Loucy (cell line): ENCODE measurements around the gene DNAJA3.

Experiments
- H2AFZ ChIP-seq: fragments of 200-600 bp; sonication (generic); 2 replicates; pipeline ENCODE4 v1.6.0; 2016; ENCODE audit warnings: antibody characterized with exemption, mild to moderate bottlenecking, low read length, moderate library complexity
- H3F3A ChIP-seq: fragments of 200-600 bp; 2 replicates; pipeline ENCODE4 v1.6.0; 2016; ENCODE audit warnings: antibody characterized with exemption, low read depth, mild to moderate bottlenecking
- H3K27me3 ChIP-seq: fragments of 200-600 bp; sonication (generic); 2 replicates; pipeline ENCODE4 v1.6.1; 2014; ENCODE audit warnings: low read length, mild to moderate bottlenecking; ENCODE audit not compliant: insufficient read depth, poor library complexity, severe bottlenecking
- H3K36me3 ChIP-seq: fragments of 200-600 bp; sonication (generic); 2 replicates; pipeline ENCODE4 v1.6.1; 2016; ENCODE audit warnings: low read length; ENCODE audit not compliant: insufficient read depth
- H3K4me1 ChIP-seq: fragments of 200-600 bp; sonication (generic); 2 replicates; pipeline ENCODE4 v1.5.1; 2014; ENCODE audit warnings: low read length, mild to moderate bottlenecking; ENCODE audit not compliant: insufficient read depth, poor library complexity, severe bottlenecking
- H3K4me2 ChIP-seq: fragments of 200-600 bp; sonication (generic); 2 replicates; pipeline ENCODE4 v1.6.0; 2014; ENCODE audit warnings: antibody characterized with exemption, low read length, low read depth, mild to moderate bottlenecking; ENCODE audit not compliant: poor library complexity, severe bottlenecking
- H3K4me3 ChIP-seq: fragments of 200-600 bp; sonication (generic); 2 replicates; pipeline ENCODE4 v1.5.1; 2014; ENCODE audit warnings: low read length, mild to moderate bottlenecking, mixed read lengths; ENCODE audit not compliant: poor library complexity, severe bottlenecking
- H3K79me2 ChIP-seq: fragments of 200-600 bp; sonication (generic); 2 replicates; pipeline ENCODE4 v1.6.1; 2014; ENCODE audit warnings: low read length; ENCODE audit not compliant: insufficient read depth
- H3K9ac ChIP-seq: fragments of 200-600 bp; sonication (generic); 2 replicates; pipeline ENCODE4 v1.6.0; 2014; ENCODE audit warnings: mild to moderate bottlenecking, low read depth, low read length, moderate library complexity; ENCODE audit not compliant: poor library complexity, severe bottlenecking
- H3K9me2 ChIP-seq: fragments of 200-600 bp; sonication (generic); replicated peaks from 2 replicates; pipeline ENCODE4 v1.6.1; 2016; ENCODE audit warnings: low read depth, low read length, mixed read lengths
- H3K9me3 ChIP-seq: fragments of 200-600 bp; sonication (generic); 2 replicates; pipeline ENCODE4 v1.6.1; 2014; ENCODE audit warnings: mild to moderate bottlenecking, antibody characterized with exemption, low read length, low read depth; ENCODE audit not compliant: insufficient read depth
- H4K20me1 ChIP-seq: fragments of 200-600 bp; sonication (generic); 2 replicates; pipeline ENCODE4 v1.6.0; 2014; ENCODE audit warnings: antibody characterized with exemption, low read length, mild to moderate bottlenecking; ENCODE audit not compliant: insufficient read depth, poor library complexity, severe bottlenecking
- EZH2phosphoT487 ChIP-seq: fragments of 200-600 bp; IDR thresholded peaks from 2 replicates; pipeline ENCODE4 v1.6.1; 2018; ENCODE audit warnings: antibody characterized with exemption, mild to moderate bottlenecking, moderate library complexity, borderline replicate concordance
- TF ChIP-seq, protein P1 (sequence below): fragments of 200-600 bp; sonication (generic); conservative IDR thresholded peaks from 2 replicates; pipeline ENCODE4 v1.5.1; 2014; ENCODE audit warnings: mild to moderate bottlenecking, antibody characterized with exemption, low read length

The DNAJA3 gene

DNA sequence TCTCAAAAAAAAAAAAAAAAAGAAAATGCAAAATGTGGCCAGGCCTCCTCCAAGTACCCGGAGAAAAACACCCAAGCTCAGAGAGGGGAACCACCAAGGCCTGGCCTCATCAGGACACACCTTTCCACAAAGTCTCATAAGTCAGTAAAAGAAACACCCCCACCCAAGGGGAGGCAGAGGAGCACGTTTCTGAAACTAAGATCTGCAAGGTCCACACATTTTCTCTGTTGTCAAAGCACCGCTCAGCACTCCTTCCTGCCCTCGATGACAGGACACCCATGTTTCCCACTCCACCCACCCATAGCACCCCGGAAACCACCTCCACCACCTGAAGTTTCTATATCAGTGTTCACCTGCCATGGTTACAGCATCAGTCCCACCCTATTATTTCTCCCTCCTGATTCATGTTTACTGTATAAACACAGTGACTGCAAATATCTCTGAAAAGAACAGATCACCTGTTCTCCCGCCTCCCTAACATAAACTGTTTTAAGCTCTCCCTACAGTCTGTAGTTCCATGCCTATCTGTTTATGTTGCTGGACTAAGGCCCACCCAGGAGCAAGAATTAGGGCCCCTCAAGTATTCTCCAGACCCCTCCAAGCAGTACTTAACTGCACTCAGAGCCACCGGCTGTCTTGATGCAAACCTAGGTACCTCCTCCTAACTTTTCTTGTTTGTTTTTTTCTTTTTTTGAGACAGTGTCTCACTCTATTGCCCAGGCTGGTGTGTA is 11.3 kb upstream of the DNAJA3 start:
- H2AFZ ChIP-seq: no peak overlapping the region
- no peaks in the 10 kb centered on the region for H3F3A ChIP-seq
- H3K27me3 ChIP-seq: no peaks in the 10 kb centered on the region
- H3K4me3 ChIP-seq: peak overlapping the region; percentile 89
- H3K36me3 ChIP-seq: no peaks in the 10 kb centered on the region
- H3K9me2 ChIP-seq: no peaks in the 10 kb centered on the region
- H3K9ac ChIP-seq: peak overlapping the region; percentile 78
- H3K4me2 ChIP-seq: peak overlapping the region; percentile 71
- peaks cover 5% of the 10 kb centered on the region for H3K4me1 ChIP-seq
- no peaks in the 10 kb centered on the region for H3K9me3 ChIP-seq
- H4K20me1 ChIP-seq: peaks cover 19% of the 10 kb centered on the region
- no peak for TF ChIP-seq EZH2phosphoT487
- TF ChIP-seq, protein P1, sequence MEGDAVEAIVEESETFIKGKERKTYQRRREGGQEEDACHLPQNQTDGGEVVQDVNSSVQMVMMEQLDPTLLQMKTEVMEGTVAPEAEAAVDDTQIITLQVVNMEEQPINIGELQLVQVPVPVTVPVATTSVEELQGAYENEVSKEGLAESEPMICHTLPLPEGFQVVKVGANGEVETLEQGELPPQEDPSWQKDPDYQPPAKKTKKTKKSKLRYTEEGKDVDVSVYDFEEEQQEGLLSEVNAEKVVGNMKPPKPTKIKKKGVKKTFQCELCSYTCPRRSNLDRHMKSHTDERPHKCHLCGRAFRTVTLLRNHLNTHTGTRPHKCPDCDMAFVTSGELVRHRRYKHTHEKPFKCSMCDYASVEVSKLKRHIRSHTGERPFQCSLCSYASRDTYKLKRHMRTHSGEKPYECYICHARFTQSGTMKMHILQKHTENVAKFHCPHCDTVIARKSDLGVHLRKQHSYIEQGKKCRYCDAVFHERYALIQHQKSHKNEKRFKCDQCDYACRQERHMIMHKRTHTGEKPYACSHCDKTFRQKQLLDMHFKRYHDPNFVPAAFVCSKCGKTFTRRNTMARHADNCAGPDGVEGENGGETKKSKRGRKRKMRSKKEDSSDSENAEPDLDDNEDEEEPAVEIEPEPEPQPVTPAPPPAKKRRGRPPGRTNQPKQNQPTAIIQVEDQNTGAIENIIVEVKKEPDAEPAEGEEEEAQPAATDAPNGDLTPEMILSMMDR: no peak
- peaks cover 33% of the 10 kb centered on the region for H3K79me2 ChIP-seq

DNA sequence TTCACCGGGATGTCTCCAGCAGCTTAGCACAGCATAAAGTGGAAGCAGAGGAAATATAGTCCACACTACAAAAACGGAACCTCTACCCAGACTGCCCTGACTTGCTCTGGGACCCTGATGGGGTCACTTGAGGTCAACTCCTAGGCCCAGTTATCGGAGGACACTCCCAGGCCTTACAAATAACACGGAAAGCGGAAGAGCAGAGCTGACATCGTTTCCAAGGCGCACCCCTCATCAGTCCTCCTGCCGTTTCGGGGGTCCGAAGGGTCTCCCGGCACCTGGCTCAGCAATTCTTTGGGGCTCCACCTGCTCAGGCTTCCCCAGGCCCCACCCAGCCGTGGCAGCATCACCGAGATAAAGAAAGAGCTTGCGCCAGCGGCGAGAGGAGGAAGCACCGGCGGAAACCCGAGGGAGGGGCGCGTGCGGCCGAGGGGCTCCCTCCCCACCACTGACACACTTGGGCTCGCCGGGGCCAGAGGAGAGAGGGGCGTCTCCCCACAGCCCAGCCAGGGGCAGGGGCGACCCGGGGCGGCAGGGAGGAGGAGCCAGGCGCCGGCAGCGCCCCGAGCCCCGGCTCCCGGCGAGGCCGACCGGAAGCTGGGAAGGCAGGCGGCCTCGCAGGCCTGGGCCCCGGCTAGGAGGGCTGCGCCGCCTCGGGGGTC is 10.0 kb upstream of the DNAJA3 start:
- no peaks in the 10 kb centered on the region for H3K36me3 ChIP-seq

DNA sequence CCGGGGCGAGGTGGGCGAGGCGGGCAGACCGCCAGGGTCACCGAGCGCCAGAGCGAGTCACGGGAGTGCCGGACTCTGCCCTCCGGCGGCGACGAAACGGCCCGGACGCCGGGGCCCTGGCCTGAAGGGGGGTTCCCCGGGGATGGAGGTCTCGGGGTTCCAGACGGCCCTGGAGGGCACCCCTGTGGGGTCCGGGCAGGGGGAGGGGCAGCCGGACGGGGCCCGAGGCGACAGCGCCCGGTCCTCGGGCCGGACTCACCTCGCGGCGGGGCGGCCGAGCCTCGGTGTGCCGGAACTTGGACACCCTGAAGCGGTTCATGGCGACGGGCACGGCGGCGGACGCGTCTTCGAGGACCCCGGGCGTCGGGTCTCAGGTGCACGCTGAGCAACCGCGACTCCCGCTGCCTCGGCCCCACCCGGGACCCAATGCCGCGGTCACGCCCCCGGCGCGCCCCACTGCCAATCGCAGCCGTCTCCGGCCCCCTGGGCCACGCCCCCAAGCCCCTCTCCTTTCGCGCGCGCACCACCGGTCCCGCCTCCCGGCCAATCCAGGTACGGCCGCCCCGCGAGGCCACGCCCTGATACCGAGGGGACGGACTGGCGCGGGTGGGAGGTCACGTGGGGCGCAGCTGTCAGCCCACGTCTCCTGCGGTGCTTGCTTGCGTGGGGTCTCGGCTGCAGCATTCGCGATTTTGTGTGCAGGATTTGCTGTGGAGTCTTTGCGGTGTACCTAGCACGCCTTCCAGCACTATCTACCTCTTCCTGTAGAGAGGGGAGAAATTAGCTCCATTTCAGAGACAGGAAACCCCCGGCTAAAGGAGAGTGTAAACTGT is 9.3 kb upstream of the DNAJA3 start, which contains the start of gene CORO7:
Gene CORO7 (minus strand): TSS at position 397 of the 833 bp plus-strand sequence. CDS start 78 bp downstream, at position 319.
- Histone ChIP-seq H3K4me1 (peaks cover 5% of the 10 kb centered on the region), H3K27me3 (no peaks in the 10 kb centered on the region), H3K79me2 (peaks cover 33% of the 10 kb centered on the region), H3F3A (no peaks in the 10 kb centered on the region), H3K9me3 (no peaks in the 10 kb centered on the region), H4K20me1 (peaks cover 19% of the 10 kb centered on the region), H3K4me2 (peak within 1 kb of the TSS; percentile 81), H2AFZ (peak within 1 kb of the TSS; percentile 81), H3K9ac (peak within 1 kb of the TSS; percentile 78), H3K9me2 (no peaks in the 10 kb centered on the region), H3K36me3 (no peaks in the 10 kb centered on the region), H3K4me3 (peak within 1 kb of the TSS; percentile 89)
- no peak for TF ChIP-seq EZH2phosphoT487
- TF ChIP-seq, protein P1: no peak

More for the DNA sequence above, 10.0 kb upstream of the DNAJA3 start:
- peaks cover 19% of the 10 kb centered on the region for H4K20me1 ChIP-seq
- H3K4me3 ChIP-seq: peak overlapping the region; percentile 89
- peaks cover 33% of the 10 kb centered on the region for H3K79me2 ChIP-seq
- no peaks in the 10 kb centered on the region for H3K9me2 ChIP-seq
- H3K9ac ChIP-seq: peak overlapping the region; percentile 78
- H3F3A ChIP-seq: no peaks in the 10 kb centered on the region
- no peaks in the 10 kb centered on the region for H3K27me3 ChIP-seq
- H3K9me3 ChIP-seq: no peaks in the 10 kb centered on the region
- H3K4me2 ChIP-seq: peak overlapping the region; percentile 71
- H2AFZ ChIP-seq: peak overlapping the region; percentile 69
- TF ChIP-seq, protein P1: no peak
- TF ChIP-seq EZH2phosphoT487: no peak
- peaks cover 5% of the 10 kb centered on the region for H3K4me1 ChIP-seq
